GM19193 (cell line): ENCODE measurements around the gene ITPKB.

ENCODE experiments used
- POLR2A ChIP-seq: IDR thresholded peaks from 4 replicates; pipeline ENCODE4 v1.6.1; 2011; ENCODE audit not compliant: insufficient read depth, insufficient read length; ENCODE audit errors: extremely low read depth

Gene ITPKB

DNA sequence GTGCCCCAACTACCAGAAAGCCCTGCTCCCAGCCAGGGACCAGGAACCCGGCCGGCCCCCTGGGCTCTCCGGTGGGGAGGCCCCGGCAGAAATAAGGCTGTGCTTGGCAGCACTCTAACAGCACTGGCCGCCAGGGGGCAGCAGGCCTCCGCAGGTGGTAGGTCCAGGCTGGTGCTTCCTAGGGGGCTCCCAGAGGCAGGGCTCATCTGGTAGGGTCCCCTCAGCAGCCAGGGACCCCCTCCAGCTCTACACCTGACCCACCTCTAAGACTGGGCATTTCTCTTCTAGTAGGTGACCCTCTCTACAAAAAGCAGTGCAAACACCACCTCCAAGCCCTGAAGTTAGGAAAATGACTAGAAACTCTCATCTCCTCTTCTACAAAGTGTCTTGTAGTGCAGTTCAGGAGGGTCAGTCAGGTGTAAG lies 104.9 kb downstream of the ITPKB start:
- TF ChIP-seq POLR2A: no peak

DNA sequence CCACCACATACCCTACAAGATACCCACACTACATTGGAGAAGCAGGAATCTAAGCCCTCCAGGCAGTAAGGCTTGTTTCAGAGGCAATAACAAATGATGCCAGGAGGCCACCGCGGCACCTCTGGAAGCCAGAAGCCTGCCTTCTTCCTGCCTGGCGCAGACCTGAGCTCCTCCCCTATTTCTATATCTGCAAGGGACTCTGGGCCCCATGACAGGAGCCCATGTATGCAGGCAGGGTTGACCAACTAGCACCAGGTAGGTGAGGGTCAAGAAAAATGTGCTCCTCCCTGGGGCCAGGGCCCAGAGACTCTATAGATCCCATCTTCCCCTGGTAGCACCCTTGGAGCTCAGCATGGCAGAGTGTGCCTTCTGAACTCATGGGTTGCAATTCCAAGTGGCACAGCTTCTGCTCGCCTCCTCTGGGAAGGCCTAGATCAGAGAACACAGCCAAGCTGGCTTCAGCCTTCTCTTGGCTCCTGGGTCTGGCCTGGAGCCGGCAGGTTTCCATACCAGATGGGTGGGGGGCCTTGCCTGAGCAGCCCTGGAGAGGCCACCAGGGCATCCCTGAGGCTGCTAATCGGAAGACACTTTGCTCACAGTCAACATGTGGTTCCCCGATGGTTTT lies 105.4 kb downstream of the ITPKB start:
- TF ChIP-seq POLR2A: no peak

DNA sequence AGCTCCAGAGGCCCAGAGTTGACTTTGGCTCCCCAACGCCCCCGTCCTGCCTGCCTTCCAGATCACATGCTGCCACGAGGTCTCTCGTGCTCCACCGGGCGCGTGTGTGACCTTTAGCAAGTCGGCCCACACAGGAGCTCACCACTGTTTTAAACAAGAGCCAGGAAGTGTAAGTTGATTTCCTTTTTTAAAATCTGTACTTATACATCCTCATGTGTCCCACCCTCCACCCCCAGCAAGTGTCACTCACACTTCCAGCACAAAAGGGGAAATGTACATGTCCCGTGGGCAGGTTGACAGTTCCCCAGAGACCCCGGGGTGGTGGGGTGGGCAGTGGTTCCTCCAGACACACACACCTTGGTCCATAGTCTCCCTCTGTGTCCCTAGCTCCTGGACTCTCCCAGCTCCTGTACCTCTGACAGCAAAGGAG lies 106.1 kb downstream of the ITPKB start:
- TF ChIP-seq POLR2A: no peak

DNA sequence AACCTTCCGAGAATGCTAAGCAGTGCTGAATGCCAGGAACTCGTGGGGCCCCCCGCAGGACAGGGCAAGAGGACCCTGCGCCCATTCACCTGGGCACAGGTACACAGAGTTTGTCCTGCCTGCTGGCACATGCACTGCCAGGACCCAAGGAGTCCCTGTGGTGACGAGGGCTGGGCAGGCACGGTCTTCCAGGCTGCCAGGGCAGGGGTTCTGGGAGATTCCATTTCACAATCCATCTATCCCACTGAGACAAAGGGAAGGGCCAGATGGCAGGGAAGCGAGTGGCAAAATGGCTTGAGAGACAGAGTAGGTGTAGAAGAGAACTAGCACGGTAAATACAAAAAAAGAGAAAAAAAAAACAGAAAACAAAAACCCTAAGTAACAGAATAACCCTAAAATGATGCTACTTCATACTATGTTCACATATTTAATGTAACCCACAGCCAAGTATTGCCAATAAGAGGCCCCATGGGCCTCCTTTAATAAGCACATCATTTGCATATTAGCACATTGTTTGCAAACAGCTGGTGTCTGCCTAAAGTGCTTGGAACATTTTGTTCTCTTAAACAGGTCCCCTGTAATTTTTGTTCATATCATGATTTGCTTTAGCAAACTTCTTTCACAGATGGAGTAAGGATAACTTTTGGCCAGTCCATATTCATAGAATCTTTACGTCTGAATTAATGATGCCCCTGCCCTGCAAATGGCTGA lies 106.8 kb downstream of the ITPKB start:
- TF ChIP-seq POLR2A: no peak

DNA sequence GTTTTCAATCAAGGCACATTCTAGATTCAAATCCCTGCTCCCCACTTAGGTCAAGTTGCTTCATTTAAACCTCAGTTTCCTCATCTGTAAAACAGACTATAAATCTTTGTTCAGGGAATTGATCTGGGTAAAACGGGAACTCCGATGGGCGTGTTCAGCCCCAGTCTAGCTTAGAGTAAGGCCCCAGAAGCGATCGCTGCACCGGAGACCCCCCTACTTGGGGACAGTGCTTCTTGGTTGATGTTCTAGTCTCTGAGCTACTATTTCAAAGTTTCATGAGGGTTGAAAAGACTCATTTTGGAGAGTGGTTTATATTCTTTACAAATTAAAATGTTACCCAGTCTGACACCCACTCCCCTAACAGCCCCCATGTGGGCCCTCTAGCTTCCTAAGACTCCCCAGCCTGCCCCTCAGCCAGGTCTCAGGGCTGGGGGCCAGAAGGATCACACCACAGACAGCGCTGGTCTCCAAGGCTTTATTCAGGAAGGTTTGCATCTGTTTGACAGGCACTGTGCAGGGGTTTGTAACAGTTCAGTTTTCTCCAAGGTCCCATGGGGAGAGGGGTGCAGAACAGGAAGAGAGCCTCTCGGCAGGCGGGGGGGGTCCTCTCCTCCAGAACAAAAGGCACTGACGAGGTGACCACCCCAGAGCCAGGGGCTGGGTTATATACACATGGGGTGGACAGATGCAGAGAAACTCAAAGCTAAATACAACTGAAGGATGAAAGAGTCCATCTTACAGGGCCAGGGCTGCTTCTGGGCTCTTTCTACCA lies 107.7 kb downstream of the ITPKB start:
- no peak for TF ChIP-seq POLR2A

DNA sequence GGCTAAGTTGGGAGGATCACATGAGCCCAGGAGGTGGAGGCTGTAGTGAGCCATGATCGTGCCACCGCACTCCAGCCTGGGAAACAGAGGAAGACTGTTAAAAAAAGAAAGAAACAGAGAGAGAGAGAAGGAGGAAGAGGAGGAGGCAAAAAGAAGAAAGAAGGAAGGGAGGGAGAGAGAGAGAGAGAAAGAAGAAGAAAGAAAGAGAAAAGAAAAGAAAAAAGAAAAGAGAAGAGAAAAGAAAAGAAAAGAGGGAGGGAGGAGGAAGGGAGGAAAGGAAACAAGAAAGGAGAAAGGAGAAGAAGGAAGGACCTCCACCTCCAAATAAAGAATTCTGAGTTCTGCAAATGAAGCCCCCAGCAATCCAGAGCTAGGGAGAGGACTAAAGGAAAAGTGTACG lies 108.5 kb downstream of the ITPKB start:
- no peak for TF ChIP-seq POLR2A

DNA sequence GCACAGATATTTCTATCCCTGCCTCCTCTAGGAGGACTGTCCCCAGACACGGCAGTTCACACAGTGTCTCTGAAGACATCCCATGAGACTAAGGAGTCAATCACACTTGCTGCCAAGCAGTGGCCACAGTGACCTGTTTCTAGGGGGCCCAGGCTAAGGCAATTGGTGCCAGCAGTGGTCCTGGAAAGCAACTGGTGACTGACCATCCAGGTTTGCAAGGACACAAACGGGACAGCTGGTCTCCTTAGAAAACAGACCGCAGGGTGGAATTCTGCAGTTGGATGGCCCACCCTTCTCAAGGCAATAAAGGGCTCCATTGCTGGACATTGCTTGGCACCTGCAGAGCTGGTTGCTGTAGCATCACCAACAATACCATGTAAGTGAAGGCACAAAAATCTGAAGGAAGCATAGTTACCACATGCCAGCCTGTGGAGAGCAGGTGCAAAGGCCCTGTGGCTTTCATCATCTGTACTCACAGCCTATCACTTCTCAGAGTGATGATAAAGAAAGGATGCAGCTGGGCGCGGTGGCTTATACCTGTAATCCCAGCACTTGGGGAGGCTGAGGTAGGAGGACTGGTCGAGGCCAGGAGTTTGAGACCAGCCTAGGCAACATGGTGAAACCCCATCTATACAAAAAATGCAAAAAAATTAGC lies 109.1 kb downstream of the ITPKB start:
- TF ChIP-seq POLR2A: no peak

DNA sequence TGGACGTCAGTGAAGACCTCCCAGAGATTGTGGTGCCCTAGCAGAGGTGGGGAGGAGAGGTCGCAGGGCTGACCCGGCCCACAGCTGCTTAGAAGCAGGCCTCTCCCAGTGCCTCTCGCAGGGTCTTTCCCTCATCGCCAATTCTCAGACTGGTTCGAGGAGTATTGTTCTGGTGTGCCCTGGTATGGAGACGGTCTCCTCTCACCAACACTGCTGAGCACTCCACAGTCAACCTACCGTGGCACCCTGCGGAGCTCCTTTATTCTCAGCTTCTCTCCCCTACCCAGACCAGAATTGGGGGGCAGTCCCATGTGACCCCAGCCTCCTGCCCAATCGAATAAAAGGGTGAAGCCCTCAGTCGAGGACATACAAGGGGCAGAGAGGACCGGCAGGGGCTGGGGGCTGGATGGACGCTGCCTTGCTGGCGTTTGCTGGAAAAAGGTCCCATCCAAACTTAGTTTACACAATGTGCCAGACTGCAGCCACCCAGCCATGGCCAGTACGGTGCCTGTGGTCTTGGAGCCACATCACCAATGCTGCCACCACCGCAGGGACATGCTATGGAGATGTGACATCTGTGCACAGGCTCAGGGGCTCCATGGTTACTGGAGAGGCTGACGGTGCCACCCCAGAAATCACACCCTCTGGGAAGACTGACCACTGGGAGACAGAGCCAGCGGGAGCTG lies 109.7 kb downstream of the ITPKB start:
- TF ChIP-seq POLR2A: no peak

DNA sequence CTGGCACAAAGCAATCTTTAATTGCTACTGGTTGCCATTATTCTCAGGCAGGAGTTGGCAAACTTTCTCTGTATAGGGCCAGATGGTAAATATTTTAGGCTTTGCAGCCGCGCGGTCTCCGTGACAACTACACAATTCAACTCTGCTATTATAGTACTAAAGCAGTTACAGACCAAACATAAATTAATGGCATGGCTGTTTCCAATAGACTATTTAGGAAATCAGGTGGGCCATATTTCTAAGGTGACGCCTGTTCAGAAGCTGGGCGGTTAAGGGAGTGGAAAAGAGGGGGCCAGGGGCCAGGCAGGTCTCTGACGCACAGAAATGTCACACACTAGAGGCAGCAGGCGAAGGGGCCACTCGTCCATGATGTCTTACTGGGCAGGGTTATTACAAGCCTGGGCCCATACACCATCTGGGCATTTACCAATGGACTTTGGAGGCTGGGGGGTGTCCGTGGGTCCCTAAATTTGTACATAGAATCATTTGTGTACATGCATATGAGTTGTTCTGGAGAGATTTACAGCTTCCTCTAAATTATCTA lies 110.4 kb downstream of the ITPKB start:
- TF ChIP-seq POLR2A: no peak

DNA sequence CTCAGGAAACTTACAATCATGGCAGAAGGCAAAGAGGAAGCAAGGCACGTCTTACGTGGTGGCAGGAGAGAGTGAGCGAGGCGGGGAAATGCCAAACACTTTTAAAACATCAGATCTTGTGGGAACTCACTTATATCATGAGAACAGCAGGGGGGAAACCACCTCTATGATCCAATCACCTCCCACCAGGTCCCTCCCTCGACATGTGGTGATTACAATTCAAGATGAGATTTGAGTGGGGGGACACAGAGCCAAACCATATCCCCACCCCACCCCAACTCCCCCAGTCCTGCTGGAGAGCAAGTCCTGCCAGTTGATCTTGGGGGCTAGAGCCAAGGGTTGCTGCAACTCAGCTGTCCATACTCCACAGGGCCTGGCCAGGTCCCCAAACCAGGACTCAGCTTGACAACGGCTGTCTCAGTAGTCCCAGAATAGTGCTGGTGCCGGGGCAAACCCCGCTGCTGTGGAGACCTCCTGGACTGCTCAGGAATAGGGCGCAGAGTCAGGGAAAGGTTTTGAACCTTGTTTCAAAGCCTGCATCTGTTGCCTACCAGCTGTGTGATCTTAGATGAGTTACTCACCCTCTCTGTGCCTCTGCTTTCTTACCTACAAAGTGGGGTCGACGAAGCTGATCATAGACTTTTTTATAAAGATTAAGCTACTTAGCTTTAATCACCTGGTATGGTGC lies 111.0 kb downstream of the ITPKB start:
- no peak for TF ChIP-seq POLR2A

DNA sequence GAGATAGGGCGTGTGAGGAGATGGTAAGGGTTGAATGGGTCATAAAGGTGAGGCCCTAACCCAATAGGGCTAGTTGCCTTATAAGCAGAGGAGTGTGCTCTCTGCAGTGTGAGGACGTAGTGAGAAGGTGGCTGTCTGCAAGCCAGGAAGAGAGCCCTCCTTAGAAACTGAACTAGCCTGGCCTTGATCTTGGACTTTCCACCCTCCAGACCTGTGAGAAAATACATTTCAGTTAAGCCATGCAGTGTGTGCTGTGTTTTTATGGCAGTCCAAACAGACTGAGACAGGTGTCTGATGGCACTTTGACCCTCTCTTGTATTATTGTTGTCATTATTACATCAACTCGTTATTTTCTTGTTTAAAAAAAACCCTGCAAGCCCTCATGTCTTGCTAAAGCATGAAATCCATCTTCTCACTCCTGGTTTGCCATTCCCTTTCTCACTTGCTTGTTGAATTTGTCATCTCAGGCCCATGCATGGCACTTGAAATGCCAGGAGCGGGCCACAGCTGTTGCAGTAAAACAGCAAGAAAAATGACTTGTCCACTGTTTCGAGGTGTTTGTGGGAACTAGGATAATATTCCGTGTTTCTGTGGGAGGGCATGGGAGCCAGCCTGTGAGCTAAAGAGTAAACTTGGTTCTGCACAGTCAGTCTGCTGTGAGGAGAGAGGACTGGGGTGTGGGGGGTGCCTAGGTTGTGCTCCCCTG lies 111.9 kb downstream of the ITPKB start:
- TF ChIP-seq POLR2A: no peak

DNA sequence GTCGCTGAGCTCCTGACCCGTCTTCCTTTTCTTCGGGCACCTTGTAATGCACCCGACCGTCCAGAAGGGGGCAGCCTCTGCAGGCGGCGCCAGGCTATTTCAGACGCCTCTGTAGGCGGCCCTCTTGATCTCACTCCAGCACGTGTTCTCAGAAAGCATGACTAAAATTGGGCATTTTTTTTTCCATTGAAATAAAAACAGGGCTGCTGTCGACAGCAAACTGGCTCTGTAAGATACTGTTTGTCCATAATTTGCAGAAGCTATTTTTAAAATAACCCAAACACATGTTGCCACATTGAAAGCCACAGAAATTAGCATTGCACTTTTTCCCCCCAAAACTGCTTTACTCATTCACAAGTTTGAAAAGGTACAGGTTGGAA lies 112.5 kb downstream of the ITPKB start:
- TF ChIP-seq POLR2A: no peak

DNA sequence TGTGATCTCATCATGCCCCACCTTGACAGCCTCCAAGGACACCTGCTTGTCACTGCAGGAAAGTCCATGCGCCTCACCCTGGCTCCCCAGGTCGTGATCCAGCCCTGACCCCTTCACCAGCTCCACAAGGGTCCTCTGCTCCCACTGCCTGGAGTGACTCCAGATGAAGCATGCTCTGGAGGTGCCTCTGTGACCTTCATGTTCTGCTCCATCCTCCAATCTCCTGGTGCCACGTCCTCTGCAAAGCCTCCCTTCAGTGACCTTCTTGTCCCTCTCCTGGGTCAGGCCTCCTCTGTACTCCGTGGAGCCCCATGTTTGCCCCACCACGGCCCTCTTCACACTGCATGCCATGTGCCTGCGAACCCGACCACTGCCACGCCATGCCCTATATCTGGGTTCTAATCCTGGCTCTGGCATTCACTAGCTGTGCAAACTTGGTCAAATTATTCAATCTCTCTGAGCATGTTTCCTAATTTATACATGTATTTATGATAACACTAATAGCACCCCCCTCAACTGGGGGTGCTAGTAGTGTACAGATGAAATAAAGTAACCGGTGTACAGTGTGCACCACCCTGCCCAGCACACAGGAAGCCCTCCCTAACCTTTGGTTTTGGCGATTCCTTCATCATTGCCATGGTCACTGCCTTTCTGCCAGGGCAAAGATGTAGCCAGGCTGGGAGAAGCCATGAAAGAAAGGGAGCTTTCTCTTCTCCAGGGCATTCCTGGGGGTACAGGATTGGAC lies 113.1 kb downstream of the ITPKB start:
- no peak for TF ChIP-seq POLR2A

DNA sequence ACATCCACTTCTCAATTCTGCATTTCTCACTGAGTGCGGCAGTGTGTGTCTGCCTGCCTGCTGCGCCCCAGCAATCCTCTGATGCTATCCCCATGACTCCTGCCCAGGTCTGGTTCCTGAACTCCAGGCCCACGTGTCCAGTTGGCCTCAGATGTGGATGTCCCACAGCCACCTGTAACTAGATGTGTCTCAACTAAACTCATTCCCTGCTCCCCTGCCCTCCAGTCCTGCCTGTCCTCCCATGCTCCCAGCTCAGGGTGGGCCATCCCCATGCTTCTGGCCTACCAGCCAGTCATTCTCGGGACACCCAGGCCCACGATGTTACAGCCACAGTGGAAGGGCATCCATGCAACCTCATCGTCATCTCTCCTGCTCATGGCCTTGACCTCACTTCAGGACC lies 113.8 kb downstream of the ITPKB start:
- TF ChIP-seq POLR2A: no peak
